OCI-LY3 (cell line): Measurements from ENCODE around the gene SCAMP5.

ENCODE experiments used
- H2AFZ ChIP-seq: fragments of 200-600, 300-600 bp; shearing (Covaris generic); 2 replicates; pipeline ENCODE4 v1.6.0; 2014; ENCODE audit warnings: antibody characterized with exemption, low read depth, low read length
- H3K27ac ChIP-seq: fragments of 200-600, 300-600 bp; sonication (generic); 2 replicates; pipeline ENCODE4 v1.5.1; 2014; ENCODE audit warnings: mild to moderate bottlenecking, low read length, moderate library complexity, mixed read lengths
- H3K27me3 ChIP-seq: fragments of 200-600, 300-600 bp; sonication (generic); 2 replicates; pipeline ENCODE4 v1.6.1; 2014; ENCODE audit warnings: low read depth, low read length, mixed read lengths
- H3K36me3 ChIP-seq: fragments of 200-600, 300-600 bp; sonication (generic); replicated peaks from 2 replicates; pipeline ENCODE3; 2014; ENCODE audit warnings: low read depth, low read length, mixed read lengths
- H3K4me1 ChIP-seq: fragments of 300-600, 200-600 bp; sonication (generic); 2 replicates; pipeline ENCODE4 v1.6.1; 2014; ENCODE audit warnings: low read length, mixed read lengths
- H3K4me2 ChIP-seq: fragments of 200-600, 300-600 bp; sonication (generic); 2 replicates; pipeline ENCODE4 v1.6.1; 2014; ENCODE audit warnings: low read length, mixed read lengths
- H3K4me3 ChIP-seq: fragments of 300-600, 200-600 bp; sonication (generic); 2 replicates; pipeline ENCODE4 v1.5.1; 2014; ENCODE audit warnings: antibody characterized with exemption, mild to moderate bottlenecking, low read length, moderate library complexity
- H3K79me2 ChIP-seq: fragments of 300-600, 200-600 bp; shearing (Covaris generic); 2 replicates; pipeline ENCODE4 v1.6.1; 2014; ENCODE audit warnings: mild to moderate bottlenecking, low read length, mixed read lengths
- H3K9ac ChIP-seq: fragments of 300-600, 200-600 bp; shearing (Covaris generic); 2 replicates; pipeline ENCODE4 v1.6.0; 2014; ENCODE audit warnings: mild to moderate bottlenecking, low read length, moderate library complexity
- H3K9me3 ChIP-seq: fragments of 200-600, 300-600 bp; shearing (Covaris generic); 2 replicates; pipeline ENCODE4 v1.6.1; 2014; ENCODE audit warnings: low read length, mixed read lengths; ENCODE audit not compliant: insufficient read depth
- H4K20me1 ChIP-seq: fragments of 200-600, 300-600 bp; sonication (generic); 2 replicates; pipeline ENCODE4 v1.6.1; 2016; ENCODE audit warnings: low read length, mixed read lengths; ENCODE audit not compliant: insufficient read depth
- CTCF ChIP-seq: fragments of 200-600, 300-600 bp; sonication (generic); IDR thresholded peaks from 2 replicates; pipeline ENCODE4 v1.5.1; 2014; ENCODE audit warnings: antibody characterized with exemption, low read length, low read depth
- EZH2phosphoT487 ChIP-seq: fragments of 200-600 bp; shearing (Covaris generic); IDR thresholded peaks from 2 replicates; pipeline ENCODE4 v1.6.1; 2018; ENCODE audit warnings: antibody characterized with exemption, mixed run types, low read depth

SCAMP5 gene

GRCh38 chr15:75052972-75053747 is 57.8 kb downstream of the SCAMP5 start:
- H3K79me2 ChIP-seq, result no peaks in the 10 kb centered on the region
- 0 out of 2 replicates have a peak, but pooled peaks cover 7% of the 10 kb centered on the region for H4K20me1 ChIP-seq
- no peaks in the 10 kb centered on the region for H3K9me3 ChIP-seq
- no peak overlapping the region for H3K27ac ChIP-seq
- no peak overlapping the region for H2AFZ ChIP-seq
- TF ChIP-seq CTCF (no peak), EZH2phosphoT487 (no peak)
- H3K36me3 ChIP-seq, result peaks cover 11% of the 10 kb centered on the region
- H3K4me3 ChIP-seq, result no peak overlapping the region
- H3K4me2 ChIP-seq, result no peak overlapping the region
- H3K9ac ChIP-seq, result no peak overlapping the region
- peaks cover 4% of the 10 kb centered on the region for H3K4me1 ChIP-seq
- H3K27me3 ChIP-seq, result peaks cover 23% of the 10 kb centered on the region

GRCh38 chr15:75053748-75054125 is 58.4 kb downstream of the SCAMP5 start:
- no peaks in the 10 kb centered on the region for H3K79me2 ChIP-seq
- peaks cover 21% of the 10 kb centered on the region for H3K27me3 ChIP-seq
- no peaks in the 10 kb centered on the region for H3K4me1 ChIP-seq
- H3K9ac ChIP-seq, result no peak overlapping the region
- TF ChIP-seq CTCF (no peak), EZH2phosphoT487 (no peak)
- H3K4me2 ChIP-seq, result no peak overlapping the region
- no peak overlapping the region for H3K27ac ChIP-seq
- no peak overlapping the region for H2AFZ ChIP-seq
- H3K4me3 ChIP-seq, result no peak overlapping the region
- 0 out of 2 replicates have a peak, but pooled peaks cover 7% of the 10 kb centered on the region for H4K20me1 ChIP-seq
- H3K36me3 ChIP-seq, result peaks cover 7% of the 10 kb centered on the region
- H3K9me3 ChIP-seq, result no peaks in the 10 kb centered on the region

- Histone ChIP-seq H3K4me2 (no peak overlapping the region), H3K9ac (no peak overlapping the region), H3K4me1 (no peaks in the 10 kb centered on the region), H3K4me3 (no peak overlapping the region), H3K27me3 (peaks cover 15% of the 10 kb centered on the region), H4K20me1 (0 out of 2 replicates have a peak, but pooled peaks cover 7% of the 10 kb centered on the region), H3K27ac (no peak overlapping the region), H3K79me2 (no peaks in the 10 kb centered on the region), H3K9me3 (no peaks in the 10 kb centered on the region), H2AFZ (no peak overlapping the region), H3K36me3 (peaks cover 1% of the 10 kb centered on the region)
- TF ChIP-seq CTCF, result no peak
Observed at GRCh38 chr15:75054172-75054897, 59.0 kb downstream of the SCAMP5 start.

- Histone ChIP-seq H3K4me1 (no peaks in the 10 kb centered on the region), H3K9ac (no peak overlapping the region), H3K27me3 (peaks cover 6% of the 10 kb centered on the region; the same call in 1 of the 2 replicates), H3K27ac (no peak overlapping the region), H2AFZ (no peak overlapping the region), H3K4me2 (no peak overlapping the region), H3K36me3 (no peaks in the 10 kb centered on the region), H4K20me1 (no peaks in the 10 kb centered on the region), H3K9me3 (no peaks in the 10 kb centered on the region), H3K79me2 (no peaks in the 10 kb centered on the region), H3K4me3 (no peak overlapping the region)
- TF ChIP-seq CTCF (no peak), EZH2phosphoT487 (no peak)
Observed at GRCh38 chr15:75056036-75056435, 60.7 kb downstream of the SCAMP5 start.
